Ectodermal cell (in vitro differentiated cells): Measurements from ENCODE around the gene EDNRA.

Source experiments
- H3K27ac ChIP-seq: 2 replicates; pipeline ENCODE4 v1.7.0; 2013; ENCODE audit warnings: mild to moderate bottlenecking, low read depth, low read length; ENCODE audit not compliant: insufficient read depth, poor library complexity, severe bottlenecking
- H3K27me3 ChIP-seq: 2 replicates; pipeline ENCODE4 v1.7.0; 2013; ENCODE audit warnings: mild to moderate bottlenecking, low read length; ENCODE audit not compliant: insufficient read depth, control insufficient read depth, poor library complexity, severe bottlenecking
- H3K36me3 ChIP-seq: one replicate; pipeline ENCODE4 v1.7.0; 2013; ENCODE audit warnings: low read length; ENCODE audit not compliant: control insufficient read depth, insufficient read depth
- H3K4me1 ChIP-seq: one replicate; pipeline ENCODE4 v1.7.0; 2013; ENCODE audit warnings: low read length; ENCODE audit not compliant: control insufficient read depth, insufficient read depth
- H3K4me3 ChIP-seq: 2 replicates; pipeline ENCODE4 v1.7.0; 2013; ENCODE audit warnings: low read depth, low read length, control low read depth; ENCODE audit not compliant: insufficient read depth
- H3K9me3 ChIP-seq: 2 replicates; pipeline ENCODE4 v1.7.0; 2013; ENCODE audit warnings: mild to moderate bottlenecking, low read length, moderate library complexity; ENCODE audit not compliant: control insufficient read depth
- WGBS, 2 experiments: methylation state at CpG; one replicate each; pipeline ENCODE4 v1.1.7; 2013; ENCODE audit warnings: missing lambda C conversion rate in 2 of 2; 5-methylcytosine and 5-hydroxymethylcytosine counted together

EDNRA gene

GRCh38 chr4:147582386-147583060, 101.6 kb downstream of the EDNRA start:
- no peak overlapping the region for H3K4me3 ChIP-seq
- no peaks in the 10 kb centered on the region for H3K9me3 ChIP-seq
- H3K4me1 ChIP-seq, result peaks cover 4% of the 10 kb centered on the region
- no peaks in the 10 kb centered on the region for H3K27me3 ChIP-seq
- no peaks in the 10 kb centered on the region for H3K36me3 ChIP-seq
- H3K27ac ChIP-seq, result no peak overlapping the region

GRCh38 chr4:147583876-147584275, 103.0 kb downstream of the EDNRA start:
- Histone ChIP-seq H3K27me3 (no peaks in the 10 kb centered on the region), H3K4me3 (no peak overlapping the region), H3K9me3 (no peaks in the 10 kb centered on the region), H3K27ac (no peak overlapping the region), H3K36me3 (no peaks in the 10 kb centered on the region), H3K4me1 (peaks cover 4% of the 10 kb centered on the region)
- 91 to 93% methylated on average over 1 of the region's 1 CpG for WGBS, 2 experiments

GRCh38 chr4:147586032-147586431, 105.1 kb downstream of the EDNRA start:
- H3K27ac ChIP-seq, result no peak overlapping the region
- H3K4me3 ChIP-seq, result no peak overlapping the region
- no peaks in the 10 kb centered on the region for H3K36me3 ChIP-seq
- H3K9me3 ChIP-seq, result no peaks in the 10 kb centered on the region
- no peaks in the 10 kb centered on the region for H3K27me3 ChIP-seq
- WGBS, 2 experiments, result 82 to 86% methylated on average over 3 of the region's 3 CpGs
- peaks cover 8% of the 10 kb centered on the region for H3K4me1 ChIP-seq

- H3K36me3 ChIP-seq, result no peaks in the 10 kb centered on the region
- 79 to 84% methylated on average over 3 of the region's 4 CpGs for WGBS, 2 experiments
- H3K27ac ChIP-seq, result no peak overlapping the region
Measured at GRCh38 chr4:147586637-147587036, 105.7 kb downstream of the EDNRA start.

GRCh38 chr4:147587041-147587440, 106.1 kb downstream of the EDNRA start:
- 75 to 82% methylated on average over 2 to 3 of the region's 3 CpGs for WGBS, 2 experiments
- peaks cover 8% of the 10 kb centered on the region for H3K4me1 ChIP-seq
- no peak overlapping the region for H3K27ac ChIP-seq
- H3K36me3 ChIP-seq, result no peaks in the 10 kb centered on the region
- no peaks in the 10 kb centered on the region for H3K27me3 ChIP-seq
- no peak overlapping the region for H3K4me3 ChIP-seq
- no peaks in the 10 kb centered on the region for H3K9me3 ChIP-seq

More at GRCh38 chr4:147586637-147587036, 105.7 kb downstream of the EDNRA start:
- Histone ChIP-seq H3K4me3 (no peak overlapping the region), H3K27me3 (no peaks in the 10 kb centered on the region), H3K9me3 (no peaks in the 10 kb centered on the region), H3K4me1 (peaks cover 8% of the 10 kb centered on the region)

- no peak overlapping the region for H3K4me3 ChIP-seq
- WGBS, 2 experiments, result 56% methylated on average over 1 of the region's 1 CpG; no CpG with 5 or more reads in 1 of the 2 experiments
Measured at GRCh38 chr4:147589586-147589985, 108.7 kb downstream of the EDNRA start.

GRCh38 chr4:147590249-147590920, 109.5 kb downstream of the EDNRA start:
- Histone ChIP-seq H3K36me3 (no peaks in the 10 kb centered on the region), H3K4me3 (no peak overlapping the region), H3K27me3 (no peaks in the 10 kb centered on the region), H3K27ac (no peak overlapping the region), H3K4me1 (peaks cover 8% of the 10 kb centered on the region), H3K9me3 (no peaks in the 10 kb centered on the region)
- 47 to 51% methylated on average over 11 of the region's 12 CpGs for WGBS, 2 experiments

More at GRCh38 chr4:147589586-147589985, 108.7 kb downstream of the EDNRA start:
- no peaks in the 10 kb centered on the region for H3K27me3 ChIP-seq
- H3K36me3 ChIP-seq, result no peaks in the 10 kb centered on the region
- no peak overlapping the region for H3K27ac ChIP-seq
- H3K4me1 ChIP-seq, result peaks cover 8% of the 10 kb centered on the region
- H3K9me3 ChIP-seq, result no peaks in the 10 kb centered on the region

GRCh38 chr4:147591106-147591505, 110.2 kb downstream of the EDNRA start:
- no peaks in the 10 kb centered on the region for H3K36me3 ChIP-seq
- H3K4me3 ChIP-seq, result no peak overlapping the region
- no peaks in the 10 kb centered on the region for H3K27me3 ChIP-seq
- peaks cover 8% of the 10 kb centered on the region for H3K4me1 ChIP-seq
- no peaks in the 10 kb centered on the region for H3K9me3 ChIP-seq
- H3K27ac ChIP-seq, result no peak overlapping the region

- H3K27me3 ChIP-seq, result no peaks in the 10 kb centered on the region
- 86 to 88% methylated on average over 5 of the region's 5 CpGs for WGBS, 2 experiments
- no peak overlapping the region for H3K27ac ChIP-seq
- H3K9me3 ChIP-seq, result no peaks in the 10 kb centered on the region
- H3K4me3 ChIP-seq, result no peak overlapping the region
- H3K36me3 ChIP-seq, result no peaks in the 10 kb centered on the region
- H3K4me1 ChIP-seq, result peaks cover 4% of the 10 kb centered on the region
Measured at GRCh38 chr4:147594107-147594506, 113.2 kb downstream of the EDNRA start.
